GM10847 (cell line): ENCODE results near the gene WARS2.

Source experiments
- POLR2A ChIP-seq: IDR thresholded peaks from 2 replicates; pipeline ENCODE4 v1.6.1; 2011; ENCODE audit not compliant: insufficient read length; ENCODE audit errors: extremely low read depth

Gene WARS2

DNA sequence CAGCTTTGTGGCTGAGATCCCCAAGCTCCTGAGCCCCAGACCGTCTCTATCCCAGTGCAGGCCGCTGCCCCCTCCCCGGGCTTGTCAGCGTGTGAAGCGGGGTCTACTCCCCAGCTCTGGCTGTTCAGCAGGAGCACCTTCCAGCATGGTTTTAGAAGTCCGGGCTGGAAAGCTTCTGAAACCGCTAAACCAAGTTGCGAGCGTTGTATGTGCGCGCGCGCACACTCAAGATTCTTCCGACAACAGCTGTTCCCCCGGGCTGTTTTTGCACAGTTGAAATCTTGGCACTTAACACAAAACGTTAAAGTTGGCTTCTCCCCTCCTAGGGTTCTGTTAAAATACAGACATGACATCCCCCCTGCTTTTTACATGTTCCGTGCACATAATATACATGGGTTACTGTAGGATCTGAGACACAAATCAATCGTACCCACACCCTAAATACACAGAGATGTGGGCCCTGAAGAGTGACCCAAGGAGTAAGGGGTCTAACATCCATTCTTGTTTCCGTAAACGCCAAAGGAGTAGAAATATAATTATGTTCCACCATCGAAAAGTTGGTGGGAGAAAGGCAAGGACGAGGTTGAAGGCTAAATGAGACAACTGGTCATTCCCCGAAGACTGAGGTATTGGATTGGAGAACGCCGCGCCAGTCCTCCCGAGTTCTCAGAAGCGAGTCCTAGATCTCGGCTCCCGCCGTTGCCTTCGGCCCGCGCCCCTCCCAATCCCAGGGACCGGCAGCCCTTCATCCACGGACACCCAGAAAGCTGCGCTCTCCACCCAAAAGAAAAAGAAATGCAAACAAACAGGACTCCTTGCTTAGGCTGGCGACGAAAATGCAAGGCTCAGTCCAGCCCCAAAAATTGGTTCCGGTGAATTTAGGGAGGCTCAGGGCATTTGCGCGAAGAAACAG lies 153.6 kb downstream of the WARS2 start:
- no peak for TF ChIP-seq POLR2A

DNA sequence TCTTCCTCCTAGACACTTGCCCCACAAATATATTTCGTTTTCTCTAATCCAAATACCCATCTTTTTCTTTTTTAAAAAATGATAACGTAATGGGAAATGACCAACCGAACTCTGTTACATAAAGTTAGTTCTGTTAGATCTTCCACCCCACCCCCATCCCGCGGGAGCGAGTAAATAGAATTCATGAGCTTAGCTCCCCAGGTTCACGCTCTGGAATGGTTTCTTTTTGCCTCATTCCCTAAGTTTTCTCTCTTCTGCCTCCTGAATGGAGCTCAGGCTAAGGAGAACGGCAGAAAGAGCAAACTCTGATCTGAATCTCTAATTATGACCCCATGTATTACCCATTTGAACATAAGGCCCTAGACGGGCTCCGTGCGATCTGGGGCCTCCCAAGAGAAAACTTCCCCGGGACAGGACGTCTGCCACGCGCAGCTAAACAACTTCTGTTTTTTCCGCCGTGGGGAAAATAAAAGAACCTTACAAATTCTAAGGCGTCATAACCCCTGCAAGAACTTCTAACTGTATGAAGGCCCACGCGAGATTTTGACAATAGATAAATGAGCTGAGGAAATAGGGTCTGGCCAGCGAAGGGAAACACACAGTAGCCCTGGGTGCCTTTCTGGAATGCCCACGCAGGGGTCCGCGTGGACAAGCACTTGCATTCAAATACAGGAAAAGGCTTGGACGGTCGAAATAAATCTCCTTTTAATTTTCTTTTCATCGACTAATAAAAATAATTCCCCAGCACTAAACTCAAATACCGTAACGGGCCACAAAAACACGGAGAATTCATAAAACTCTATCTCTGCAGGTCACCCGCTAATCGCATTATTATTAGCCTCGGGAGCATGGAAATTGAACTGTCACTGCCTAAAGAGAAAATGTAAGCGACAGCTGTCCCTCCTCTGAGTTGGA lies 154.6 kb downstream of the WARS2 start:
- TF ChIP-seq POLR2A = no peak

DNA sequence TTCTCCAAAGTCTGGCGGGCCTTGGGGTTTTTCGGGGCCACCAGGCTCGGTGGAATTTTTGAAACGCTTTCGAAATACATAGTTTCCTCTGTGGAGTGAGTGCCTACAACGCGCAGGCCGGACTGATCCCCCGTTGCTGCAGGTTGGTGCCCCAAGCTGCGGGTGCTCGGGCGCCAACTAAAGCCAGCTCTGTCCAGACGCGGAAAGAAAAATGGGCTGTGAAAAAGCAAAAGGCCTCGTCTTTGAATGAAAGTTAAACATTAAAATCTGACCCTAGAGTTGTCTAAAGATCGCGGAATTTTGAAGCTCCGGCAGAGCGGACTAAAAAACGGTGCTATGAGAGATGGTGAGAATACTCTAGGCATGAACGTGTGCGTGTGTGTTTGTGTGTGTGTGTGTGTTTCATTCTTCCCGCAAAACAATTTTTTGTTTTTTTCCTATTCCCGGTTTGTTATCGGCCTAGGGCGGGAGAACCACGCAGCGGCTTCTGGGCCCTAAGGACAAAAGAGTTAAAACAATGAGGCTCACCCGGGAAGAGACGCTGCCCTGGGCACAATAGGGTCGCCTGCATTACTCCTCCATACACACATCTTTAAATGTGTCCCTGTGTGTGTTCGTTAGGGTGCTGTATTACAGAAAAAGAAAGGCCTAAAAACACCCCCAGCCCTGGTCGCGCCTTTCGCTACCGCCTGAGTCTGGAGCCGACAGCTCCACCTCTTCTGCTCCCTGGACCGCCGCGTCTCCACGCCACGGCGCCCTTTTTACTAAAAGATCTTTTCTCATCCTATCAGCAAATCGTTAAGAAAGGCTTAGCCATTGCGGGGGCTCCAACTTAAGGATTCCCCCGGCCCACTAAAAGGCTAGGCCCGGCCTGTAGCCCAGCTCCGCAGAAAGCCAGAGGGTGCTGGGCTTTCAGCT lies 155.5 kb downstream of the WARS2 start:
- no peak for TF ChIP-seq POLR2A

DNA sequence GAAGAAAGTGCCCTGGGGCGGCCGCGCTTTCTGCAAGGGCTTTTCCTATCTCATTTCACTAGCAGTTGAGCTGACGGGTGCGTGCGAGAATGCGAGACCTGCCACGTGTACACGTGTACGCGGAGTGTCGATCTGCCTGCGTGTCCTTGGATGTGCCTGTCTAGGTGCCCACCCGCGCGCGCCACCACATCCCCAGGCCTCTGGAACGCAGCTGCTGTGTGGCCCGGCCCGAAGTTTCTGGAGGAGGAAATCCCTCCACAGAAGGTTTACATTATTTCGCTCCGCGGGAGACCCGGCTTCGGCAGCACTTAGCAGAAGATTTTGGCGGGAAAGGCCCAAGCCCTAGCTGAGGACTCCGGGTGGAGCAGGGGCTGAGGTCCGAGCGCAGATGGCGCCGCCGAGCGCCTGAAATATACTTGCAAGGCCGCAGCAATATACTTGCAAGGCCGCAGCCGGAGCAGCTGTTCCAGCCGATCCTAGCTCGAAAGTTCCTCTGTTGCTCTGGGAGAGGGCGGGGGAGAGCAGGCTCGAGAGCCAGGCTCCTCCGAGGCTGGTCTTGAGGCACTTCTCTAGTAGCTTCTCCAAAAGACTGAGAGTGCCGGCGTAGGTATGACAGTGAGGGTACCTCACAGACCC lies 156.2 kb downstream of the WARS2 start:
- no peak for TF ChIP-seq POLR2A

DNA sequence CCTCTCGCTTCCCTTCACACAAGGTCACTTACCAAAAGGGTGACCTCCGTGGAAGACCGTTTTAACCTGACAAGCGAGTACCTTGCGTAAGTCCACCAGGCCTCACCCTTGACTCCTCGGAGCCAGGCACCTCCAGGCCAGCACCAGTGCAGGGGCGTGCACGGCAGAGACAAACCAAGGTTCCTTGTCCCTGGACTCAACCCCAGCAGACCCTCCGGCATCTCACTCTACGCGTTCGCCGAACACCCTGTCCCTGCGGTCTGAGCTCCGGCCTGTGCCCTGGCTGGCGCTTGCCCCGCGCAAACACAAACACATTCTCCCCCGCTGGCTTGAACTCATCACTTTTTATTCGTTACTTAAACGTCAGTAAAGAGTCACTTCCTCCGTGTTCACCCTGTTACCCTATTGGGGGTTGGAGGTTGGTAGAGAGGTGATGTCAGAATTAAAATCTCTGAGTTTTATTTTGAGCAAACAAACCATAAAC lies 156.9 kb downstream of the WARS2 start:
- no peak for TF ChIP-seq POLR2A

DNA sequence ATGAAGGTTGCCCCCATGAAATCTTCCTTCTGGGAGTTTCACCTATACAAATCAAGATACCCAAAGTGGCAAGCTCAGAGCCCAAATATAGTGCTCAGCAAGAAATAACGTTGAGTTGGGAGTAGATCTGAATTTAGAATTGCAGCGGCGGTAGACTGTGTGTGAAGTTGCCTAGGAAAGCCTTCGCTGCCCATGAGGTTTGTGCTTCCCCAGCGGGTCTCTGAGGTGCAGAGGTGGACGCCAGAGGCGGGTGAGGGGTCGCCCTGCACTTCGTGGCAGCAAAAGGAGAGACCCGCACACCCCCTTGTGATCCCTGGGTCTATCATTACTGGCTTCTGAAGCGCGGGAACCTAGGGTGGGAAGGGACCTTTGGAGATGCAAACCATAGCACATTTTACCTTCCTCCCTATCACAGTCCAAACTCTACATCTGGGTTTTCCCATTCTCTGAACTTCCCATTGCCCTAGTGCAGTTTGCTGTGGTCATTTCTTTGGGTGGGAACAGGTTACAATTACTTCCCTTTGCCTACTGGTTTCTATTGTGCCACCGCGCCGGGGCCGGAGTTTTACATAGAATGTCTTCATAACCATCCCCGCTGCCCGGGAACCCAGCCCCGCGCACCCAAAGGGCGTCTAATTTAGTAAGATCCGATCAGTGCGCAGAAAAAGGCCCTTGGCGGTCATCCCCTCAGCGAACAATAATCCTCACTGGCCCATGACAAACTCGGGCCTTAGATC lies 157.5 kb downstream of the WARS2 start:
- TF ChIP-seq POLR2A = no peak

DNA sequence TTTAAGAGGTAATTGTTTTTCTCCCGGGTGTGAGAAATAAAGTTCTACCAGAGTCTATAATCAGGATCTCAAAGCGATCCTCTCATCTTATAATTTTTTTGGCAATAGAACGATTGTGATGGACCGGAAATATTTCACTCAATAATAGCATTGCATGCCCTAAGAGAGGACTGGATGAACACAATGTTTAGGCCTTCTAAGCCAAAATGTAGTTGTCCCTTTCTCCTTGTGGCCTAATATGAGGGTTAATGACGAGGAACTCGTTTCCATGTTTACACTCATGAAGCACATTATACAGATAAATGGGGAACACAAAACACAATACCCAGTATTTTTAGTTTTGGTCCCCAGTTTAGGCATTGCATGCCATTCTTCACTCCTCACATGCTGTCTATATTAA lies 158.2 kb downstream of the WARS2 start:
- no peak for TF ChIP-seq POLR2A

DNA sequence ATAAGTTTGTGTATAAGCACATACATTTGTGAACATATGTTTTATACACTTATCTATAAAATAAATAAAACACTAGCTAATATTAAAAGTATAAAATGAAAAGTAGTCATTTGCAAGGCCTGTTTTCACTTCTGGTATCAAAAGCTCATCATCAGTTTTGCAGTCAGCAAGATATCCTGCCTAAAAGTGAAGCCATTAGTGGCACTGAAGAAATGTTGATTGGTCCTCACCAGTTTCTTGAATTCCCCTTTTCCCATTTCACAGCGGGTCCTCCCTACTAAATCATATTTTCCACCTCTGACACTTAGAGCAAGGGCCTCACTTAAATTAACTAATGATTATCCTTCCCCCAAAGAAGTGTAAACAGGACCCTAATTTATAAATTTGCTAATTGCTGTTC lies 159.0 kb downstream of the WARS2 start:
- TF ChIP-seq POLR2A = no peak
